ENCODE measurements around the gene TAF3.
"Not testable (repeated sequence)": the region's sequence is repeated elsewhere in the genome, so short reads cannot be mapped to it uniquely, and the experiment has no call there.

TAF3 gene

GRCh38 chr10:7794251-7795026 is 23.9 kb upstream of the TAF3 start:
- no peak overlapping the region for H3K27ac ChIP-seq (ENCODE audit: low read length)
- no peaks in the 10 kb centered on the region for H3K27me3 ChIP-seq (ENCODE audit: control insufficient read depth, insufficient read depth, low read length)
- no peak overlapping the region for H3K4me3 ChIP-seq (ENCODE audit: low read length)
- H3K4me1 ChIP-seq (ENCODE audit: control insufficient read depth, low read depth, low read length), result peaks cover 2% of the 10 kb centered on the region
- H3K9me3 ChIP-seq (ENCODE audit: control insufficient read depth, low read depth, low read length), result no peaks in the 10 kb centered on the region
- H3K36me3 ChIP-seq (ENCODE audit: control insufficient read depth, low read depth, low read length), result peaks cover 21% of the 10 kb centered on the region
- H3K9ac ChIP-seq (ENCODE audit: low read length), result no peak overlapping the region

GRCh38 chr10:7795605-7796004 is 22.7 kb upstream of the TAF3 start:
- no peaks in the 10 kb centered on the region for H3K27me3 ChIP-seq (ENCODE audit: control insufficient read depth, insufficient read depth, low read length)
- H3K36me3 ChIP-seq (ENCODE audit: control insufficient read depth, low read depth, low read length), result peaks cover 29% of the 10 kb centered on the region
- no peaks in the 10 kb centered on the region for H3K4me1 ChIP-seq (ENCODE audit: control insufficient read depth, low read depth, low read length)
- H3K9ac ChIP-seq (ENCODE audit: low read length), result no peak overlapping the region
- no peak overlapping the region for H3K27ac ChIP-seq (ENCODE audit: low read length)
- H3K9me3 ChIP-seq (ENCODE audit: control insufficient read depth, low read depth, low read length), result no peaks in the 10 kb centered on the region
- H3K4me3 ChIP-seq (ENCODE audit: low read length), result no peak overlapping the region

GRCh38 chr10:7797582-7797981 is 20.7 kb upstream of the TAF3 start:
- Histone ChIP-seq H3K27ac (ENCODE audit: low read length) (no peak overlapping the region), H3K36me3 (ENCODE audit: control insufficient read depth, low read depth, low read length) (peaks cover 49% of the 10 kb centered on the region), H3K9me3 (ENCODE audit: control insufficient read depth, low read depth, low read length) (no peaks in the 10 kb centered on the region), H3K4me3 (ENCODE audit: low read length) (no peak overlapping the region), H3K27me3 (ENCODE audit: control insufficient read depth, insufficient read depth, low read length) (no peaks in the 10 kb centered on the region), H3K4me1 (ENCODE audit: control insufficient read depth, low read depth, low read length) (no peaks in the 10 kb centered on the region), H3K9ac (ENCODE audit: low read length) (no peak overlapping the region)

GRCh38 chr10:7802606-7803005 is 15.7 kb upstream of the TAF3 start:
- Histone ChIP-seq H3K27ac (ENCODE audit: low read length) (no peak overlapping the region), H3K4me3 (ENCODE audit: low read length) (no peak overlapping the region), H3K4me1 (ENCODE audit: control insufficient read depth, low read depth, low read length) (no peaks in the 10 kb centered on the region), H3K9me3 (ENCODE audit: control insufficient read depth, low read depth, low read length) (no peaks in the 10 kb centered on the region), H3K9ac (ENCODE audit: low read length) (no peak overlapping the region), H3K27me3 (ENCODE audit: control insufficient read depth, insufficient read depth, low read length) (no peaks in the 10 kb centered on the region), H3K36me3 (ENCODE audit: control insufficient read depth, low read depth, low read length) (peaks cover 82% of the 10 kb centered on the region)

GRCh38 chr10:7804216-7804615 is 14.1 kb upstream of the TAF3 start:
- H3K36me3 ChIP-seq (ENCODE audit: control insufficient read depth, low read depth, low read length), result peaks cover 78% of the 10 kb centered on the region
- H3K27me3 ChIP-seq (ENCODE audit: control insufficient read depth, insufficient read depth, low read length), result no peaks in the 10 kb centered on the region

GRCh38 chr10:7804741-7805140 is 13.6 kb upstream of the TAF3 start:
- Histone ChIP-seq H3K4me3 (ENCODE audit: low read length) (no peak overlapping the region), H3K9ac (ENCODE audit: low read length) (no peak overlapping the region), H3K27me3 (ENCODE audit: control insufficient read depth, insufficient read depth, low read length) (no peaks in the 10 kb centered on the region), H3K9me3 (ENCODE audit: control insufficient read depth, low read depth, low read length) (no peaks in the 10 kb centered on the region), H3K4me1 (ENCODE audit: control insufficient read depth, low read depth, low read length) (no peaks in the 10 kb centered on the region), H3K27ac (ENCODE audit: low read length) (no peak overlapping the region), H3K36me3 (ENCODE audit: control insufficient read depth, low read depth, low read length) (peaks cover 72% of the 10 kb centered on the region)

More at GRCh38 chr10:7804216-7804615, 14.1 kb upstream of the TAF3 start:
- Histone ChIP-seq H3K4me1 (ENCODE audit: control insufficient read depth, low read depth, low read length) (no peaks in the 10 kb centered on the region), H3K4me3 (ENCODE audit: low read length) (no peak overlapping the region), H3K9ac (ENCODE audit: low read length) (no peak overlapping the region), H3K27ac (ENCODE audit: low read length) (no peak overlapping the region), H3K9me3 (ENCODE audit: control insufficient read depth, low read depth, low read length) (no peaks in the 10 kb centered on the region)

- Histone ChIP-seq H3K27me3 (ENCODE audit: control insufficient read depth, insufficient read depth, low read length) (no peaks in the 10 kb centered on the region), H3K9me3 (ENCODE audit: control insufficient read depth, low read depth, low read length) (no peaks in the 10 kb centered on the region), H3K4me1 (ENCODE audit: control insufficient read depth, low read depth, low read length) (no peaks in the 10 kb centered on the region), H3K9ac (ENCODE audit: low read length) (no peak overlapping the region), H3K36me3 (ENCODE audit: control insufficient read depth, low read depth, low read length) (peaks cover 35% of the 10 kb centered on the region), H3K4me3 (ENCODE audit: low read length) (no peak overlapping the region), H3K27ac (ENCODE audit: low read length) (no peak overlapping the region)
Measured at GRCh38 chr10:7808686-7809267, 9.5 kb upstream of the TAF3 start.

GRCh38 chr10:7810443-7810842 is 7.9 kb upstream of the TAF3 start:
- peaks cover 20% of the 10 kb centered on the region for H3K36me3 ChIP-seq (ENCODE audit: control insufficient read depth, low read depth, low read length)
- H3K9ac ChIP-seq (ENCODE audit: low read length), result no peak overlapping the region
- H3K27ac ChIP-seq (ENCODE audit: low read length), result no peak overlapping the region
- H3K4me3 ChIP-seq (ENCODE audit: low read length), result no peak overlapping the region
- no peaks in the 10 kb centered on the region for H3K4me1 ChIP-seq (ENCODE audit: control insufficient read depth, low read depth, low read length)
- H3K9me3 ChIP-seq (ENCODE audit: control insufficient read depth, low read depth, low read length), result no peaks in the 10 kb centered on the region
- no peaks in the 10 kb centered on the region for H3K27me3 ChIP-seq (ENCODE audit: control insufficient read depth, insufficient read depth, low read length)

GRCh38 chr10:7811000-7811399 is 7.3 kb upstream of the TAF3 start:
- no peak overlapping the region for H3K4me3 ChIP-seq (ENCODE audit: low read length)
- no peaks in the 10 kb centered on the region for H3K4me1 ChIP-seq (ENCODE audit: control insufficient read depth, low read depth, low read length)
- H3K9me3 ChIP-seq (ENCODE audit: control insufficient read depth, low read depth, low read length), result no peaks in the 10 kb centered on the region
- no peaks in the 10 kb centered on the region for H3K27me3 ChIP-seq (ENCODE audit: control insufficient read depth, insufficient read depth, low read length)
- no peak overlapping the region for H3K27ac ChIP-seq (ENCODE audit: low read length)
- peaks cover 16% of the 10 kb centered on the region for H3K36me3 ChIP-seq (ENCODE audit: control insufficient read depth, low read depth, low read length)
- H3K9ac ChIP-seq (ENCODE audit: low read length), result no peak overlapping the region

- peaks cover 14% of the 10 kb centered on the region for H3K36me3 ChIP-seq (ENCODE audit: control insufficient read depth, low read depth, low read length)
- H3K9ac ChIP-seq (ENCODE audit: low read length); H3K27ac ChIP-seq (ENCODE audit: low read length); H3K4me3 ChIP-seq (ENCODE audit: low read length); H3K4me1 ChIP-seq (ENCODE audit: control insufficient read depth, low read depth, low read length); H3K27me3 ChIP-seq (ENCODE audit: control insufficient read depth, insufficient read depth, low read length); H3K9me3 ChIP-seq (ENCODE audit: control insufficient read depth, low read depth, low read length): not testable (repeated sequence)
Measured at GRCh38 chr10:7811743-7812142, 6.6 kb upstream of the TAF3 start.

GRCh38 chr10:7813481-7813880 is 4.8 kb upstream of the TAF3 start:
- no peak overlapping the region for H3K4me3 ChIP-seq (ENCODE audit: low read length)
- H3K4me1 ChIP-seq (ENCODE audit: control insufficient read depth, low read depth, low read length), result no peaks in the 10 kb centered on the region
- H3K9ac ChIP-seq (ENCODE audit: low read length), result no peak overlapping the region
- no peak overlapping the region for H3K27ac ChIP-seq (ENCODE audit: low read length)
- H3K9me3 ChIP-seq (ENCODE audit: control insufficient read depth, low read depth, low read length), result no peaks in the 10 kb centered on the region
- peaks cover 5% of the 10 kb centered on the region for H3K27me3 ChIP-seq (ENCODE audit: control insufficient read depth, insufficient read depth, low read length)
- no peaks in the 10 kb centered on the region for H3K36me3 ChIP-seq (ENCODE audit: control insufficient read depth, low read depth, low read length)

- Histone ChIP-seq H3K4me3 (ENCODE audit: low read length) (peak overlapping the region; percentile 98), H3K4me1 (ENCODE audit: control insufficient read depth, low read depth, low read length) (no peaks in the 10 kb centered on the region), H3K9ac (ENCODE audit: low read length) (peak overlapping the region; percentile 73), H3K9me3 (ENCODE audit: control insufficient read depth, low read depth, low read length) (no peaks in the 10 kb centered on the region), H3K27ac (ENCODE audit: low read length) (no peak overlapping the region), H3K36me3 (ENCODE audit: control insufficient read depth, low read depth, low read length) (no peaks in the 10 kb centered on the region), H3K27me3 (ENCODE audit: control insufficient read depth, insufficient read depth, low read length) (peaks cover 5% of the 10 kb centered on the region)
Measured at GRCh38 chr10:7817576-7817975, 729 bp upstream of the TAF3 start.
